Mucosa of rectum (tissue), 2 donors: Measurements from ENCODE around the gene FXYD7.

Source experiments
- H3K27ac ChIP-seq, 2 donors: one replicate each; pipeline ENCODE4 v1.7.0; 2013; ENCODE audit warnings: inconsistent platforms in 2 of 2, low read depth in 2 of 2, low read length in 2 of 2
- H3K27me3 ChIP-seq, 2 donors: one replicate each; pipeline ENCODE4 v1.7.0; 2013; ENCODE audit warnings: low read length in 2 of 2; ENCODE audit not compliant: control insufficient read depth in 2 of 2, insufficient read depth in 2 of 2
- H3K36me3 ChIP-seq, 2 donors: one replicate each; pipeline ENCODE4 v1.7.0; 2013; ENCODE audit warnings: low read length in 2 of 2; ENCODE audit not compliant: control insufficient read depth in 2 of 2, insufficient read depth in 2 of 2
- H3K4me1 ChIP-seq, 2 donors: one replicate each; pipeline ENCODE4 v1.7.0; 2013; ENCODE audit warnings: low read length in 2 of 2, mild to moderate bottlenecking in 1 of 2; ENCODE audit not compliant: control insufficient read depth in 2 of 2, insufficient read depth in 2 of 2
- H3K4me3 ChIP-seq, 2 donors: one replicate each; pipeline ENCODE4 v1.7.0; 2013; ENCODE audit warnings: low read length in 2 of 2
- H3K9ac ChIP-seq, 2 donors: one replicate each; pipeline ENCODE4 v1.7.0; 2013; ENCODE audit warnings: low read length in 2 of 2, low read depth in 1 of 2, mild to moderate bottlenecking in 1 of 2
- H3K9me3 ChIP-seq, 2 donors: one replicate each; pipeline ENCODE4 v1.7.0; 2013; ENCODE audit warnings: low read length in 2 of 2; ENCODE audit not compliant: control insufficient read depth in 2 of 2
- donor health status: healthy.
- donor health status: Normal muscosa, but diverticular disease.

FXYD7 gene

GRCh38 chr19:35136977-35137702 lies 5.9 kb upstream of the FXYD7 start:
- no peaks in the 10 kb centered on the region for H3K9me3 ChIP-seq
- H3K27me3 ChIP-seq = no peaks in the 10 kb centered on the region
- no peak overlapping the region for H3K4me3 ChIP-seq
- H3K27ac ChIP-seq = peak overlapping the region in 1 of 2 donors; percentile 17
- peaks cover 28 to 41% of the 10 kb centered on the region in 2 donors for H3K4me1 ChIP-seq
- H3K9ac ChIP-seq = peak overlapping the region; percentile 8 to 44
- H3K36me3 ChIP-seq = no peaks in the 10 kb centered on the region

GRCh38 chr19:35138305-35138892 lies 4.7 kb upstream of the FXYD7 start, which contains the start of gene FXYD1:
FXYD1 (plus strand) TSS chr19:35138824; CDS start chr19:35140080, 1,256 bp downstream.
- Histone ChIP-seq H3K27ac (peak within 1 kb of the TSS; percentile 63 to 71), H3K4me1 (peaks cover 31 to 45% of the 10 kb centered on the region in 2 donors), H3K27me3 (no peaks in the 10 kb centered on the region), H3K9me3 (no peaks in the 10 kb centered on the region), H3K4me3 (peak within 1 kb of the TSS; percentile 65 to 70), H3K36me3 (no peaks in the 10 kb centered on the region), H3K9ac (peak within 1 kb of the TSS; percentile 32 to 74)

GRCh38 chr19:35140207-35140961 lies 2.7 kb upstream of the FXYD7 start:
- peaks cover 0 to 5% of the 10 kb centered on the region in 2 donors for H3K27me3 ChIP-seq
- H3K27ac ChIP-seq = peak overlapping the region; percentile 63 to 71
- no peaks in the 10 kb centered on the region for H3K36me3 ChIP-seq
- H3K9me3 ChIP-seq = no peaks in the 10 kb centered on the region
- H3K4me1 ChIP-seq = peaks cover 27 to 40% of the 10 kb centered on the region in 2 donors
- H3K9ac ChIP-seq = peak overlapping the region; percentile 56 to 74
- H3K4me3 ChIP-seq = peak overlapping the region; percentile 65 to 70

- H3K27ac ChIP-seq = peak overlapping the region; percentile 63 to 71
- peak overlapping the region; percentile 65 to 70 for H3K4me3 ChIP-seq
- peaks cover 0 to 5% of the 10 kb centered on the region in 2 donors for H3K27me3 ChIP-seq
- no peaks in the 10 kb centered on the region for H3K36me3 ChIP-seq
- H3K4me1 ChIP-seq = peaks cover 25 to 33% of the 10 kb centered on the region in 2 donors
- H3K9me3 ChIP-seq = no peaks in the 10 kb centered on the region
- peak overlapping the region; percentile 56 to 74 for H3K9ac ChIP-seq
These were observed 1.9 kb upstream of the FXYD7 start for GRCh38 chr19:35140962-35141836.

GRCh38 chr19:35141837-35142605 lies 1.0 kb upstream of the FXYD7 start:
- Histone ChIP-seq H3K4me3 (peak overlapping the region in 1 of 2 donors; percentile 32), H3K9ac (peak overlapping the region in 1 of 2 donors; percentile 34)

GRCh38 chr19:35142606-35143230 lies 337 bp upstream of the FXYD7 start:
- Histone ChIP-seq H3K9me3 (no peaks in the 10 kb centered on the region), H3K27ac (no peak overlapping the region), H3K27me3 (peaks cover 0 to 5% of the 10 kb centered on the region in 2 donors), H3K36me3 (no peaks in the 10 kb centered on the region), H3K4me3 (no peak overlapping the region), H3K9ac (peak overlapping the region in 1 of 2 donors; percentile 34), H3K4me1 (peaks cover 17 to 22% of the 10 kb centered on the region in 2 donors)

More at GRCh38 chr19:35141837-35142605, 1.0 kb upstream of the FXYD7 start:
- Histone ChIP-seq H3K27me3 (peaks cover 0 to 5% of the 10 kb centered on the region in 2 donors), H3K4me1 (peaks cover 20 to 26% of the 10 kb centered on the region in 2 donors), H3K36me3 (no peaks in the 10 kb centered on the region), H3K9me3 (no peaks in the 10 kb centered on the region), H3K27ac (no peak overlapping the region)

GRCh38 chr19:35143818-35144217 lies 763 bp downstream of the FXYD7 start:
- no peak overlapping the region for H3K9ac ChIP-seq

GRCh38 chr19:35144259-35144599 lies 1.2 kb downstream of the FXYD7 start:
- H3K9ac ChIP-seq = no peak overlapping the region
- H3K36me3 ChIP-seq = no peaks in the 10 kb centered on the region
- H3K4me1 ChIP-seq = peaks cover 17 to 22% of the 10 kb centered on the region in 2 donors
- peaks cover 0 to 5% of the 10 kb centered on the region in 2 donors for H3K27me3 ChIP-seq
- no peaks in the 10 kb centered on the region for H3K9me3 ChIP-seq
- H3K27ac ChIP-seq = no peak overlapping the region
- H3K4me3 ChIP-seq = no peak overlapping the region

More at GRCh38 chr19:35143818-35144217, 763 bp downstream of the FXYD7 start:
- Histone ChIP-seq H3K27ac (no peak overlapping the region), H3K9me3 (no peaks in the 10 kb centered on the region), H3K27me3 (peaks cover 0 to 5% of the 10 kb centered on the region in 2 donors), H3K4me3 (no peak overlapping the region), H3K36me3 (no peaks in the 10 kb centered on the region), H3K4me1 (peaks cover 17 to 22% of the 10 kb centered on the region in 2 donors)
